A673 (cell line): Measurements from ENCODE around the gene EFR3B. TPM values are rescaled to one million over a fixed set of nuclear protein-coding genes. Genes with fewer than 3 reads are reported as not detected.

Source experiments
- BruUV-seq: library from RNA; stranded (reverse); fragments of 400-500 nt; replicated peaks from 2 replicates; lab custom pipeline; 2021; lab: Mats Ljungman, UMichigan
- CTCF ChIA-PET: fragments of 300-600 bp; sonication (Branson Sonifier 250); formaldehyde crosslinking; loops from one replicate; lab custom pipeline; 2022; ENCODE audit warnings: antibody characterized with exemption; lab: Charles Lee
- POLR2A ChIA-PET: fragments of 300-600 bp; sonication (Branson Sonifier 250); formaldehyde crosslinking; loops from one replicate; lab custom pipeline; 2022; ENCODE audit warnings: antibody characterized with exemption; ENCODE audit not compliant: low non-redundant PET; lab: Charles Lee
- DNase-seq: peaks from one replicate; pipeline ENCODE4 v3.0.0-alpha.2; 2015; ENCODE audit warnings: low spot score
- H3K27ac ChIP-seq: fragments of 200-600 bp; sonication (generic); 2 replicates; pipeline ENCODE4 v1.5.1; 2016; ENCODE audit warnings: mixed run types, low read depth, mild to moderate bottlenecking, mixed read lengths, antibody characterized with exemption, low read length; ENCODE audit not compliant: poor library complexity, severe bottlenecking
- H3K27me3 ChIP-seq: fragments of 200-600 bp; sonication (generic); replicated peaks from 2 replicates; pipeline ENCODE4 v1.6.1; 2017; ENCODE audit warnings: mixed run types, low read depth, mild to moderate bottlenecking, mixed read lengths, antibody characterized with exemption, low read length; ENCODE audit not compliant: insufficient read depth, poor library complexity
- H3K36me3 ChIP-seq: fragments of 200-600 bp; sonication (generic); 2 replicates; pipeline ENCODE4 v1.6.1; 2016; ENCODE audit warnings: mixed run types, mild to moderate bottlenecking, mixed read lengths, antibody characterized with exemption, low read length; ENCODE audit not compliant: insufficient read depth, poor library complexity, severe bottlenecking
- H3K4me1 ChIP-seq: fragments of 200-600 bp; sonication (generic); 2 replicates; pipeline ENCODE4 v1.6.1; 2017; ENCODE audit warnings: mixed run types, mild to moderate bottlenecking, mixed read lengths, antibody characterized with exemption, low read length; ENCODE audit not compliant: insufficient read depth, poor library complexity, severe bottlenecking
- H3K4me3 ChIP-seq: fragments of 200-600 bp; sonication (generic); 2 replicates; pipeline ENCODE4 v1.5.1; 2016; ENCODE audit warnings: low read depth, mixed run types, mild to moderate bottlenecking, mixed read lengths, low read length; ENCODE audit not compliant: poor library complexity, severe bottlenecking
- H3K9me3 ChIP-seq: fragments of 200-600 bp; sonication (generic); 2 replicates; pipeline ENCODE4 v1.6.1; 2016; ENCODE audit warnings: mixed run types, low read depth, mild to moderate bottlenecking, mixed read lengths, antibody characterized with exemption, low read length; ENCODE audit not compliant: poor library complexity, severe bottlenecking
- EZH2 ChIP-seq: fragments of 200-600 bp; sonication (generic); IDR thresholded peaks from 2 replicates; pipeline ENCODE4 v1.6.1; 2017; ENCODE audit warnings: borderline replicate concordance, low read depth, mild to moderate bottlenecking, mixed read lengths, antibody characterized with exemption, low read length; ENCODE audit not compliant: poor library complexity, severe bottlenecking
- intact Hi-C: fragments of 100-400 bp; cut with micrococcal nuclease; formaldehyde crosslinking; loops from one replicate; pipeline ENCODE4 v1.10.0; 2022; ENCODE audit not compliant: unreplicated experiment
- total RNA-seq: library from RNA; stranded (reverse); gene quantifications from 2 replicates; pipeline ENCODE4 v1.2.3, GENCODE V29; 2021
- TF ChIP-seq, protein P1 (sequence below): fragments of 300-800, 200-600 bp; sonication (generic); conservative IDR thresholded peaks from 2 replicates; pipeline ENCODE4 v1.5.1; 2017; ENCODE audit warnings: low read depth, mild to moderate bottlenecking, antibody characterized with exemption, low read length, moderate library complexity, mixed read lengths

The EFR3B gene
- total RNA-seq, 1 experiment from 2014 or later = 1.0 TPM

DNA sequence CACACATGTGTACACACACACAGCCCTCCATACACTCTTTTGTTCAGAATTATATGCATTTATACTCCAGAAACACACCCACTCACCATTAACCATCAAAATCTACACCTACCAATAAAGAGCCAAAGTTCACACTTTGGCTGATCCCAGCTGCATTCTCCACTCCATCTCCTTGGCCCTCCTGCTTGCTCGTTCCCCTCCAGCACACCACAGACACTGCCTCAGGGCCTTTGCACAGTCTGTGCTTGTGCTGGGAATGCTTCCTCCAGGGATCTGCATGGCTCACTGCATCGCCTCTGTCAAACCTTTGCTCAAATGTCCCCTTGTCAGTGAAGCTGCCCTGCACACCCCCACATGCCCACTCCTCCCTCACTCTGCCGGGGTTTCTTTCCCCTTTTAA, 80.5 kb downstream of the EFR3B start:
- TF ChIP-seq, protein P1, sequence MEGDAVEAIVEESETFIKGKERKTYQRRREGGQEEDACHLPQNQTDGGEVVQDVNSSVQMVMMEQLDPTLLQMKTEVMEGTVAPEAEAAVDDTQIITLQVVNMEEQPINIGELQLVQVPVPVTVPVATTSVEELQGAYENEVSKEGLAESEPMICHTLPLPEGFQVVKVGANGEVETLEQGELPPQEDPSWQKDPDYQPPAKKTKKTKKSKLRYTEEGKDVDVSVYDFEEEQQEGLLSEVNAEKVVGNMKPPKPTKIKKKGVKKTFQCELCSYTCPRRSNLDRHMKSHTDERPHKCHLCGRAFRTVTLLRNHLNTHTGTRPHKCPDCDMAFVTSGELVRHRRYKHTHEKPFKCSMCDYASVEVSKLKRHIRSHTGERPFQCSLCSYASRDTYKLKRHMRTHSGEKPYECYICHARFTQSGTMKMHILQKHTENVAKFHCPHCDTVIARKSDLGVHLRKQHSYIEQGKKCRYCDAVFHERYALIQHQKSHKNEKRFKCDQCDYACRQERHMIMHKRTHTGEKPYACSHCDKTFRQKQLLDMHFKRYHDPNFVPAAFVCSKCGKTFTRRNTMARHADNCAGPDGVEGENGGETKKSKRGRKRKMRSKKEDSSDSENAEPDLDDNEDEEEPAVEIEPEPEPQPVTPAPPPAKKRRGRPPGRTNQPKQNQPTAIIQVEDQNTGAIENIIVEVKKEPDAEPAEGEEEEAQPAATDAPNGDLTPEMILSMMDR = no peak
- no peak for TF ChIP-seq EZH2
- intact Hi-C loops = no loop called here
- no peak overlapping the region for H3K4me3 ChIP-seq
- H3K36me3 ChIP-seq = no peaks in the 10 kb centered on the region
- H3K4me1 ChIP-seq = no peaks in the 10 kb centered on the region
- DNase-seq = no peak
- POLR2A ChIA-PET = no interaction called here
- H3K9me3 ChIP-seq = no peaks in the 10 kb centered on the region
- H3K27ac ChIP-seq = no peak overlapping the region
- H3K27me3 ChIP-seq = no peaks in the 10 kb centered on the region
- BruUV-seq = no TSS peak
- CTCF ChIA-PET = no interaction called here

DNA sequence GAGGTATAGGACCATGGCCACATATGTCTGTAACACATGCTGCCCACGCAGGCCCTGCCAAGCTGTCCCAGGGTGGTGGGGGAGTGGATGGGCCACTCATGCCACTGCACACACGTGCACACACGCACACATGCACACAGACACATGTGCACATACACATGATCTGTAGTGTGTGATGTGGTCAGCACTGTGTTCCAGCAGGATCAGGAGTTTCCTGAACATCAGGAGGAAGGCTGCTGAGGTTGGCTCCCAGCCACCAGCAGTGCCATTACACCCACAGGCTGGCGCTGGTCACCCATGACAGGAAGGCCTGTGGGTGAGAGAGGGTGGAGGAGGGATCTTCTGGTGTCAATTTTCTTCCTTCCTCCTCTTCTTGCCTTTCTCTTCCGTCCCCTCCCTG, 81.8 kb downstream of the EFR3B start:
- TF ChIP-seq, protein P1 = no peak
- TF ChIP-seq EZH2 = no peak
- Histone ChIP-seq H3K9me3 (no peaks in the 10 kb centered on the region), H3K4me3 (no peak overlapping the region), H3K4me1 (no peaks in the 10 kb centered on the region), H3K27ac (no peak overlapping the region), H3K27me3 (no peaks in the 10 kb centered on the region), H3K36me3 (no peaks in the 10 kb centered on the region)
- no TSS peak for BruUV-seq
- intact Hi-C loops = no loop called here
- CTCF ChIA-PET = no interaction called here
- POLR2A ChIA-PET = no interaction called here
- DNase-seq = no peak

DNA sequence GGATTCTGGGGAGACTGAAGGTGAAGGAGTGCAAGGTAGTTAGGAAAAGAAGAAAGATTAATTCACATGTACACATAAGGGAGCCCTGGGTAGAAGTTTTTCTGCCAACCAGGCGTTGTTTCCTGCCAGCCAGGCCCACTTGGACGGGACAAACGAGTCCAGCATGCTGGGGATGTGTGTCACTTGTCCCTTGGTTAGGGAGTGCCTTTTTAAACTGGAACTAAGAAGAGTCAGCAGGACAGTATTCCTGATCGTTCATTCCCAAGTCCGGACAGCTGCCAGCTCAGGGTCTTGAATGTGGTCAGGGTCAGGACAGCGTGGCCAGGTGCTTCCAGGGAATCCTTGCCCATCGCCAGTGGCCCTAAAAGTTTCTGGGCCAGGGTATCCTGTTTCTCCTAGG, 83.3 kb downstream of the EFR3B start:
- no peaks in the 10 kb centered on the region for H3K9me3 ChIP-seq
- no TSS peak for BruUV-seq
- no peaks in the 10 kb centered on the region for H3K36me3 ChIP-seq
- TF ChIP-seq, protein P1 = no peak
- H3K4me1 ChIP-seq = no peaks in the 10 kb centered on the region
- DNase-seq = no peak
- H3K4me3 ChIP-seq = no peak overlapping the region
- intact Hi-C loops = no loop called here
- H3K27me3 ChIP-seq = no peaks in the 10 kb centered on the region
- H3K27ac ChIP-seq = no peak overlapping the region
- CTCF ChIA-PET = interaction anchor here (0.8 kb wide), 1 partner anchor 150 kb away, joined by 7 read pairs; no protein-coding TSS in a partner anchor
- POLR2A ChIA-PET = no interaction called here
